Smooth muscle cell of the brain vasculature (primary cell): ENCODE results near the gene MYH7B.

Source experiments
- DNase-seq: peaks from one replicate; pipeline ENCODE4 v3.0.0-alpha.2; 2012; ENCODE audit warnings: low read depth, low spot score

Gene MYH7B

DNA sequence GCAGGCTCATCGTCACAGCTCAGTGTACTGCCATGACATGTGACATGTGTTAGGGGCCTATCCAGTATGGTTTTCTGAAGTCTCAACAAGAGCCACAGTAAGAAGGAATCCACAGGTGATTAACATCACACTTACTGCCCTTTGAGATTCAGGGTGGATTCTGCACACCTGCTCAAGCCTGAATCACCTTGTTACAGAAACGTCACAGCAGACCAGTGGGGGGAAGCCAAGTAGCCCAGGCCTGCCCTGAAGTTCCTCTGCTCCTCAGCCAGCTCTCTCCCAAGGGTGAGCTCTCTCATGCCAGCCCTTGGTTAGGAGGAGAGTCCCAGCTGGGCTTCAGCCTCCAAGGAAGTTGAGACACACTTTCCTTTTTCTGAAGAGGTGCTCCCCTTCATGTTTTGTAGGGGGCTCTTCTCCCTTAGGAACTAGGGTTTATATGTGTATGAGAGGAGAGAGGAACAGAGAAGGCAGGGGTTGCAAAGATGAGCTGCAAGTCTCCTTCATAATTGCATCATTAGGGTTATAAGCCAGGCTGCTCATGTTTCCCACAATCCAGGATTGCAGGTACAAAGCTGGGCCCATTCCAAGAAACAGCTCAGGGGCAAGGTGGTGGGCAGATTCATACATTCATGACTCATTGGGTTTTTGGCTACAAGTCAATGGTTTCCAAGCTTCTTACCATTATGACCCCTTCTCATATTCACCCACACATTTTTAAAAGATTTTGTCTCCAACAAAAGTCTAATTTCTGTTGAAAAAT lies 11.7 kb upstream of the MYH7B start:
- DNase-seq, result no peak

GRCh38 chr20:34945315-34946077 lies 10.2 kb upstream of the MYH7B start:
- no peak for DNase-seq

- DNase-seq, result no peak
Observed at GRCh38 chr20:34946661-34947060, 9.0 kb upstream of the MYH7B start.

DNA sequence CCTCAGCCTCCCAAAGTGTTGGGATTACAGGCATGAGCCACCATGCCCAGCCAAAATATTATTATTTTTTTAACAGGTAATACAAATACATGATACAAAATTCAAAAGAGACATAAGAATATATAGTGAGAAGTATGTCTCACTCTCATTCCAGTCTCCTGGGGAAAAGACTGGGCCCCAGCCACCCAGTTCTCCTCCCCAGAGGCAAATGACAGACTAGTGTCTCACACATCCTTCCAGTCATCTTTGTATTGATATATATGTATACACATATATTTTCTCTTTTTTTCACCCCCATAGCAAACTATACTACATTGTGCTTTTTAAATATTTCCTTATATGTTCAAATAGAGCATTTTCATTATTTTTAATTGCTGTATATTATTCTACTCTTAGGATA lies 8.3 kb upstream of the MYH7B start:
- DNase-seq, result no peak

- DNase-seq, result no peak
Observed at GRCh38 chr20:34948030-34948429, 7.6 kb upstream of the MYH7B start.

GRCh38 chr20:34949120-34949519 lies 6.5 kb upstream of the MYH7B start:
- DNase-seq, result no peak

- no peak for DNase-seq
Observed at GRCh38 chr20:34951252-34951651, 4.4 kb upstream of the MYH7B start.

DNA sequence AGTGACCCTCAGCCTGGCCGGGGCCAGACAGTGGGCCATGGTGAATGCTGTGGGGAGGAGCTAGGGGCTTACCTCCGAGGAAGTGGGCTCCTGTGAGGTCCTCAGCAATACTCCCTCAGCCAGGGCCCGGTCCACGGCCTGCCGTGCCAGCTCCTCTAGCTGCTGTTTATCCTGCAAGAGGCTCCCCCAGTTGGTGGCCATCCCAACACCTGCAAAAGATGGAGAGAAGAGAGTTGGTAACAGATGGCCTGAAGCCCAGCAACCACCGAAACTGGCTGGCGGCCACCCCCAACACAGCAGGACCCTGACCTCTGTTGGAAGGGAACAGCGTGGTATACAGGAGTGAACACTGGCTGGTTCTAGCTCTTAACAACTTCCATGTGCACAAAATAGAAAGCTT lies 4.0 kb upstream of the MYH7B start:
- peak; percentile 60 for DNase-seq

GRCh38 chr20:34952671-34953070 lies 3.0 kb upstream of the MYH7B start:
- no peak for DNase-seq

DNA sequence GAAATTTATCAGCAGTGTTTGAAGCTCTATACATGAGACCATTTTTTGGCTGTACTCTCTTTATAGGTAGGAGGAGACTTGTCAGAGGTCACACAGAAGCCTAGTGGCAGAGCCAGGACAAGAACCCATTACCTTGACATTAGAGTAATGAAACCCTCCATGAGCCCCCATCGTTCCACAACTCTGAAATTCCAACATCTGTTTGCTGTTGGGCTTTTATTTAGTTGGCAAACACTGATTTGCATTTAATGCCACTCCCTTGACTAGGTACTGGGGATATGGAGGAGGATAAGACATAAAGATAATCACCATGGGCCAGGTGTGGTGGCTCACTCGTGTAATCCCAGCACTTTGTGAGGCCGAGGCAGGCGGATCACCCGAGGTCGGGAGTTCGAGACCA lies 1.7 kb upstream of the MYH7B start:
- DNase-seq, result no peak

DNA sequence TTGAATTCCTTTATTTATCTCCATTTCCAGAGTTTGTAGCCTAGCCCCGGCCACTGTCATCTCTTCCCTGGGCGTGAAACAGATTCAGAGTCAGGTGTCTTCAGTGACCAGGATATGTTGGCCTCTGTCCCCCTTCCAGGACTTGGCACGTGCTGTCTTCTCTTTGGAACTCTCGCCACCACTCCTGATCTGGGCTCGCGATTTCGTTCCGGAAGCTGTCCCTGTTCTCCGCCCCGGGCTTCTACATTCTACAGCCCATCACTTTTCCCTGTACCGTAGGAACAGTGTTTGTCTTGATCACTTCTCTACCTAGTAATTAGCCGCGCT lies 801 bp upstream of the MYH7B start:
- no peak for DNase-seq

DNA sequence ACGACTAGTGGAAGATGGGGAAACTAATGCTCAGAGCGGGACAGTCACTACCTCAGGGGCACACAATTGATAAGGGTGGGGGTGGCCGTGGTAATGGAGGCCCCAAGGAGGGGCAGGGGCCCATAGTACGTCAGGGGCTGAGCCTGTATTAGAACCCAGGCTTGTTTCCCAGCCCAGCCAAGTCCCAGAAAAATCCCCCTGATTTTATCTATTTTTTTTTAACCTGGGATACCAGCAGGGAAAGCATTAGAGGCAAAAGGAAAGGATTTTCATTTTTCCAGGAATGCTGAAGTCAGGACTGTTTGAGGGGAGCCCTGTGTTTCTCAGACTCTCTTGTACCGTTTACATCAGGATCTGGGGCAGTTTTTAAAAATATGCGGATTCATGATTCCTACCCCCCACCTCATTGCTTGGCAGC lies 382 bp downstream of the MYH7B start:
- DNase-seq, result no peak

DNA sequence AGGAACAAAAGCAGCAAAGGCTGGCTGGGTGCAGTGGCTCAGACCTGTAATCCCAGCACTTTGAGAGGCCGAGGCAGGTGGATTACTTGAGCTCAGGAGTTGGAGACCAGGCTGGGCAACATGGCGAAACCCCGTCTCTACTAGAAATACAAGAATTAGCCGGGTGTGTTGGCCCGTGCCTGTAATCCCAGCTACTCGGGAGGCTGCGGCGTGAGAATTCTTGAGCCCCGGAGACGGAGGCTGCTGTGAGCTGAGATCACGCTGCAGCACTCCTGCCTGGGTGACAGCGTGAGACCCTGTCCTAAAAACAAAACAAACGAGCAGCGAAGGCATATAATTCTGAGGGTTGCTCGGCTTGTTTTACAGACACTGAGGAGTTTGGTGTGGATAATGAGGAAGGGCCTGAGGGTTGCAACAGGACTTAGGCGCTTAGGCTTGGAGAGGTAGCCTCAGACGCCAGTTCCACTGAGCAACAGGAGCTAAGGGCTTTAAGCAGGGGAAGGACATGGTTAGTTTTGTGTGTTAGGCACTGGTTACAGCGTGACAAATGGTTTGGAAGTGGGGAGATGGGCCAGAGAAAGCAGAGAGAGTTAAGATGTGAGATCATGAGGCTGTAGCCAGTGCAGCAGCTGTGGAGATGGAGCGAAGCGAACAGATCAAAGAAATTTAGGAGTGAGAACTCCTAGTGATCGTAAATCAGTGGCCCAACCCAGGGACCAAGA lies 1.2 kb downstream of the MYH7B start:
- DNase-seq, result no peak

DNA sequence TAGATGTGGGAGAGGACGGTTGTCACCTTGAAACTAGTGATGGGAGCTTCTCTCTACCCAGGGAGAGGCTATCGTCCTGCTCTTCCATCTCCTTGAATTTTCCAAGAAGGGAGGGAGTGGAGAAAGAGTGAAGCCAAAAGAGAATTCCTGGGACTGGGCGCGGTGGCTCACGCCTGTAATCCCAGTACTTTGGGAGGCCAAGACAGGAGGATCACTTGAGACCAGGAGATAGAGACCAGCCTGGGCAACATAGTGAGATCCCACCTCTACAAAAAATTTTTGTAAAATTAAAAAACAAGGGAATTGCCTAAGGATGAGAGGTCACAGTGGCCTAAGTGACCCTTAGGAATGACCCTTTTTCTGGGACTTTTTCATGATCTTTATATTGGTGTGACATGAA lies 8.8 kb downstream of the MYH7B start:
- no peak for DNase-seq

- no peak for DNase-seq
Observed at GRCh38 chr20:34965051-34965450, 9.4 kb downstream of the MYH7B start.

GRCh38 chr20:34967421-34967820 lies 11.8 kb downstream of the MYH7B start:
- DNase-seq, result no peak

DNA sequence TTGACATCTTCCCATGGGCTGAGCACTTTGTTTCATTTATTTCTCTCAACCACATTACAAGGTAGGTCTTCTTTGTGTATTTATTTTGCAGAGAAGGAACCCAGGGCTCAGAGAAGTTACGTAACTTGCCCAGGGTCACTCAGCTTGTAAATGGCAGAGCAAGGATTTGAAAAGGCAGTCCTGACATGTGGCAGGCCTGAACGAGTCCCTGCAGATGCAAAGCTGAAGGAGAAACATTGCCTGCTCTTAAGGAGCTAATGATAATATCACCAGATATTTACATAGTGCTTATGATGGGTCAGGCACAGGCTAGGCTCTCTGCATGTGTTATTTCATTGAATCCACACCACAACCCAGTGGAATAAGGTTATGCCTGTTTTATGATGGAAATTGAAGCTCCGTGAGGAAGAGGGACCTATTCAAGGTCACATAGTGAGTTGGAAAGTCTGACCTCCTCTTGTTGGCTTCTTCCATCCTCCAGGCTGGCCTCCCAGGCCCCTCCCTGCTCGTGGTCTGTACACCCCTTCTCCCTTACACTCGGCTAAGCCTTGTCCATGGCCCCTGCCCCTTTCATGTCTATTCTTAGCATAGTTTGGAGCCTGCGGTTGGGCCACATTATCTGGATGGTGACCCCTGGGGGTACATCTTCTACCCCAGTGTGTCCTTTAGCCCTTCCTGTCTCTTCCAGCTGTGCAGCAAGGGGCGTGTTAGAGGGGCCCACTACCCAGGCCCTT lies 12.5 kb downstream of the MYH7B start:
- DNase-seq, result no peak

DNA sequence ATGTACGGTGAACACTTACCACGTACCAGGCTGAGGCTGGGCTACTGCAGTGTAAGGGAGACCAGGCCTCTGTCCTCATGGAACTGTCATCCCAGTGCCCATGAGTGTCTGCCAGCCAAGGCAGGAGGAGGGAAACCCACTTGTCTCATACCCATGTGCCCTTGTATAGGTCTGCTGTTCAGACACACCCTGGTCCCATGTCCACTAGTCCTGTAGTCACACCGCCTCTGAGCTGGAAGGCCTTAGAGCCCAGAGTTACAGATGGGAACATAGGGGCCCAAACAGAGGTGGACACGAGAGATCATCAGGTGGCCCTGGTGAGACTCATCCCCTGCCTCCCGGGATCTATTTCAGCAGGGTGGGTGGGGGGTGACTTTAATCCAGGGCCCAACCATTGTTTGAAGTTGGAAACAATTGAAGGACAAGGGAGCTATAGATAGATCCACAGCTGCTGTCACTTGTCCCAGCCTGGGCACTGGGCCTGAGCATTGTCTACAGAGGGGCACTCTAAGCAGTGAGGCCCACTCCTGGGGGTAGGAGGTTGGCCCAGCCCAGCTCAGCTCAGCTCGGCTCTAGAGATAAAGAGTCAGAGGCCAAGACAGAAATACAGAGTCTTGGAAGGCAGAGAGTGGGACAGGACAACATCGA lies 14.6 kb downstream of the MYH7B start:
- no peak for DNase-seq

- no peak for DNase-seq
Observed at GRCh38 chr20:34970846-34971560, 15.3 kb downstream of the MYH7B start.

- no peak for DNase-seq
Observed at GRCh38 chr20:34971561-34972235, 16.0 kb downstream of the MYH7B start.
